H1 (cell line): ENCODE data around the gene MAP7D1. TPM values are rescaled to one million over a fixed set of nuclear protein-coding genes. Genes with fewer than 3 reads are reported as not detected.

Experiments
- CTCF ChIA-PET: fragments of 300-600 bp; sonication (Branson Sonifier 250); formaldehyde crosslinking; loops from one replicate; lab custom pipeline; 2021; ENCODE audit not compliant: partially characterized antibody; lab: Charles Lee
- POLR2A ChIA-PET: fragments of 300-600 bp; sonication (Branson Sonifier 250); formaldehyde crosslinking; loops from one replicate; lab custom pipeline; 2021; ENCODE audit warnings: inconsistent platforms; ENCODE audit not compliant: partially characterized antibody; lab: Charles Lee
- DNase-seq, 2 experiments: peaks; one replicate each; pipeline versions ENCODE4 v3.0.0 to v3.0.0-alpha.2; 2010 to 2022; ENCODE audit warnings: low spot score in 2 of 2, low read depth in 1 of 2, mixed read lengths in 1 of 2
- FAIRE-seq: peaks from 2 replicates; lab custom pipeline; 2011; peaks lifted over from hg19 to GRCh38; lab: Jason Lieb, UNC
- H2AFZ ChIP-seq: 2 replicates; pipeline ENCODE4 v1.8.1; 2012; ENCODE audit warnings: low read length, inconsistent platforms
- H2AK5ac ChIP-seq: 2 replicates; pipeline ENCODE4 v1.6.1; 2013; ENCODE audit warnings: low read depth, low read length
- H2BK120ac ChIP-seq: replicated peaks from 2 replicates; pipeline ENCODE3; 2013; ENCODE audit warnings: low read depth, low read length, inconsistent platforms
- H2BK12ac ChIP-seq: 2 replicates; pipeline ENCODE4 v1.6.1; 2013; ENCODE audit warnings: low read depth, low read length
- H2BK15ac ChIP-seq: 2 replicates; pipeline ENCODE4 v1.6.1; 2013; ENCODE audit warnings: low read length
- H2BK20ac ChIP-seq: 2 replicates; pipeline ENCODE4 v1.6.1; 2013; ENCODE audit warnings: low read length
- H2BK5ac ChIP-seq: 2 replicates; pipeline ENCODE4 v1.6.1; 2013; ENCODE audit warnings: low read depth, low read length
- H3K14ac ChIP-seq: 2 replicates; pipeline ENCODE4 v1.6.1; 2013; ENCODE audit warnings: inconsistent platforms; ENCODE audit not compliant: insufficient read length
- H3K18ac ChIP-seq: 2 replicates; pipeline ENCODE4 v1.6.1; 2013; ENCODE audit warnings: low read length; ENCODE audit errors: extremely low read depth
- H3K23ac ChIP-seq: 2 replicates; pipeline ENCODE4 v1.6.1; 2013; ENCODE audit warnings: inconsistent platforms; ENCODE audit not compliant: insufficient read length
- H3K23me2 ChIP-seq: 2 replicates; pipeline ENCODE4 v1.6.1; 2013; ENCODE audit warnings: low read depth, low read length
- H3K27ac ChIP-seq: 2 replicates; pipeline ENCODE4 v1.6.1; 2011; ENCODE audit warnings: low read depth, low read length, inconsistent platforms
- H3K27me3 ChIP-seq, 4 experiments: replicated peaks in 1 of 4; 1 replicate in 1 of 4; 2 replicates in 3 of 4; pipeline versions ENCODE4 v1.6.1 to v1.8.1; 2011 to 2013; ENCODE audit warnings: low read length in 3 of 4, mild to moderate bottlenecking in 3 of 4, inconsistent platforms in 2 of 4, mixed read lengths in 2 of 4, moderate library complexity in 1 of 4; ENCODE audit not compliant: control insufficient read depth in 3 of 4, insufficient read depth in 3 of 4; ENCODE audit errors: extremely low read depth in 1 of 4
- H3K36me3 ChIP-seq, 4 experiments: 2 replicates each; pipeline versions ENCODE4 v1.6.1 to v1.8.1; 2011 to 2013; ENCODE audit warnings: mild to moderate bottlenecking in 4 of 4, low read length in 3 of 4, moderate library complexity in 2 of 4, control low read depth in 1 of 4, inconsistent platforms in 1 of 4; ENCODE audit not compliant: insufficient read depth in 4 of 4, control insufficient read depth in 2 of 4
- H3K4ac ChIP-seq: replicated peaks from 2 replicates; pipeline ENCODE3; 2013; ENCODE audit warnings: low read length, low read depth, mixed read lengths, inconsistent platforms; ENCODE audit not compliant: insufficient read length
- H3K4me1 ChIP-seq, 4 experiments: replicated peaks in 1 of 4; 1 replicate in 1 of 4; 2 replicates in 3 of 4; pipeline versions ENCODE4 v1.6.1 to v1.8.1; 2011 to 2013; ENCODE audit warnings: low read length in 3 of 4, inconsistent platforms in 2 of 4, mixed read lengths in 1 of 4; ENCODE audit not compliant: insufficient read depth in 4 of 4, control insufficient read depth in 3 of 4
- H3K4me2 ChIP-seq, 2 experiments: 2 replicates each; pipeline versions ENCODE4 v1.6.1 to v1.8.1; 2011 to 2013; ENCODE audit warnings: low read depth in 2 of 2, low read length in 2 of 2, control low read depth in 1 of 2, inconsistent platforms in 1 of 2, mild to moderate bottlenecking in 1 of 2; ENCODE audit not compliant: insufficient read depth in 1 of 2
- H3K4me3 ChIP-seq, 4 experiments: fragments of 200-600, 300-600 bp in 1 of 4; sonication (generic), shearing (Covaris generic), sonication (Bioruptor Twin) in 1 of 4; 2 replicates each; pipeline versions ENCODE4 v1.5.1 to v1.8.1; 2011 to 2016; ENCODE audit warnings: low read length in 4 of 4, low read depth in 3 of 4, control low read depth in 2 of 4, inconsistent platforms in 2 of 4, mild to moderate bottlenecking in 2 of 4, mixed read lengths in 1 of 4, moderate library complexity in 1 of 4; ENCODE audit not compliant: insufficient read depth in 2 of 4; ENCODE audit errors: extremely low read depth in 1 of 4
- H3K56ac ChIP-seq: replicated peaks from 2 replicates; pipeline ENCODE3; 2013; ENCODE audit warnings: low read depth, mild to moderate bottlenecking, mixed read lengths, low read length, inconsistent platforms; ENCODE audit not compliant: insufficient read length
- H3K79me1 ChIP-seq: 2 replicates; pipeline ENCODE4 v1.6.1; 2013; ENCODE audit warnings: low read depth, low read length, control low read depth
- H3K79me2 ChIP-seq, 2 experiments: 2 replicates each; pipeline versions ENCODE4 v1.6.1 to v1.8.1; 2012 to 2013; ENCODE audit warnings: low read length in 2 of 2, mild to moderate bottlenecking in 2 of 2, inconsistent platforms in 1 of 2; ENCODE audit not compliant: insufficient read depth in 2 of 2, control insufficient read depth in 1 of 2
- H3K9ac ChIP-seq, 4 experiments: replicated peaks in 1 of 4; 1 replicate in 1 of 4; 2 replicates in 3 of 4; pipeline versions ENCODE4 v1.6.1 to v1.8.1; 2011 to 2013; ENCODE audit warnings: low read depth in 3 of 4, low read length in 3 of 4, control low read depth in 2 of 4, mild to moderate bottlenecking in 2 of 4, moderate library complexity in 2 of 4, inconsistent platforms in 1 of 4; ENCODE audit errors: extremely low read depth in 1 of 4
- H3K9me3 ChIP-seq, 2 experiments: 2 replicates each; pipeline versions ENCODE4 v1.6.1 to v1.8.1; 2012 to 2013; ENCODE audit warnings: mild to moderate bottlenecking in 2 of 2, moderate library complexity in 2 of 2, control low read depth in 1 of 2, inconsistent platforms in 1 of 2, low read depth in 1 of 2, low read length in 1 of 2, mixed read lengths in 1 of 2; ENCODE audit not compliant: insufficient read depth in 2 of 2
- H4K20me1 ChIP-seq, 2 experiments: replicated peaks in 1 of 2; 2 replicates each; pipeline versions ENCODE3 to v1.8.1; 2011 to 2013; ENCODE audit warnings: inconsistent platforms in 2 of 2, low read length in 2 of 2, mild to moderate bottlenecking in 1 of 2; ENCODE audit not compliant: insufficient read depth in 2 of 2, control insufficient read depth in 1 of 2
- H4K5ac ChIP-seq: 2 replicates; pipeline ENCODE4 v1.6.1; 2013; ENCODE audit warnings: low read length, low read depth, mixed read lengths, inconsistent platforms; ENCODE audit not compliant: insufficient read length
- H4K8ac ChIP-seq: 2 replicates; pipeline ENCODE4 v1.8.0; 2013; ENCODE audit warnings: mild to moderate bottlenecking, moderate library complexity, low read length, inconsistent platforms; ENCODE audit not compliant: insufficient read depth; ENCODE audit errors: extremely low read depth
- H4K91ac ChIP-seq: replicated peaks from 2 replicates; pipeline ENCODE3; 2013; ENCODE audit warnings: low read length, mixed read lengths, inconsistent platforms; ENCODE audit not compliant: insufficient read length
- SP2 ChIP-seq: IDR thresholded peaks from 2 replicates; pipeline ENCODE4 v1.6.1; 2012; ENCODE audit warnings: mild to moderate bottlenecking, low read length, inconsistent platforms
- YY1 ChIP-seq: IDR thresholded peaks from 2 replicates; pipeline ENCODE4 v1.6.1; 2011; ENCODE audit warnings: low read depth, mild to moderate bottlenecking, low read length
- WGBS, 2 experiments: shearing (Covaris generic) in 1 of 2; methylation state at CpG; one replicate each; pipeline versions ENCODE4 v1.1.6 to v1.1.7; 2013 to 2015; ENCODE audit warnings: low lambda C conversion rate in 2 of 2, mixed read lengths in 2 of 2, inconsistent platforms in 1 of 2, low coverage in 1 of 2, missing lambda C conversion rate in 1 of 2; ENCODE audit not compliant: insufficient replicate concordance in 2 of 2, insufficient coverage in 1 of 2, insufficient read length in 1 of 2; ENCODE audit errors: extremely low coverage in 1 of 2, missing lambda C conversion rate in 1 of 2; 5-methylcytosine and 5-hydroxymethylcytosine counted together
- polyA plus RNA-seq, 7 experiments: library from polyadenylated mRNA; depleted of rRNA in 3 of 7; stranded (reverse) in 5 of 7; unstranded in 2 of 7; fragments of >200 nt in 5 of 7; fragments of 200-250 nt in 2 of 7; gene quantifications; 1 replicate in 5 of 7; 2 replicates in 1 of 7; 4 replicates in 1 of 7; pipeline versions ENCODE4 v1.2.1 to v1.2.3, GENCODE V29; 2011 to 2013; ENCODE audit warnings: missing spikeins in 2 of 7, mixed read lengths in 2 of 7
- total RNA-seq: library from RNA; stranded (reverse); fragmentation: NEBNext Ultra II Directional; extraction: Animal tissue kit (Norgen Biotek cat#: 25700); gene quantifications from 2 replicates; pipeline ENCODE4 v1.2.1, GENCODE V29; 2021

Gene MAP7D1
- total and polyA plus RNA-seq, 2 of the 8 experiments (the other 6 are each of a cell fraction or from before 2014, with no cell fraction given): 18.2 to 52.4 TPM

- Histone ChIP-seq H2BK5ac (no peak overlapping the region), H3K9me3 (no peaks in the 10 kb centered on the region), H4K20me1 (no peaks in the 10 kb centered on the region), H3K23me2 (no peaks in the 10 kb centered on the region), H3K14ac (no peak overlapping the region), H3K27ac (no peak overlapping the region), H3K9ac (no peak overlapping the region), H3K56ac (no peak overlapping the region), H3K23ac (no peak overlapping the region), H3K27me3 (no peaks in the 10 kb centered on the region; a peak in 1 of 7 replicates), H3K79me1 (no peaks in the 10 kb centered on the region), H2AFZ (no peak overlapping the region), H3K4me1 (peaks cover 0 to 4% (median 0%) of the 10 kb centered on the region in 4 experiments; a peak in 1 of 7 replicates), H3K4ac (no peak overlapping the region), H4K8ac (no peak overlapping the region), H2BK15ac (no peak overlapping the region), H3K18ac (no peak overlapping the region), H4K91ac (no peak overlapping the region), H2BK20ac (no peak overlapping the region), H3K4me3 (no peak overlapping the region), H3K4me2 (no peak overlapping the region), H2AK5ac (no peak overlapping the region), H4K5ac (no peak overlapping the region), H3K79me2 (no peaks in the 10 kb centered on the region), H2BK12ac (no peak overlapping the region), H2BK120ac (no peak overlapping the region), H3K36me3 (no peaks in the 10 kb centered on the region)
- DNase-seq (no peak), FAIRE-seq (no peak)
- 92% methylated on average over 9 of the region's 9 CpGs; no CpG with 5 or more reads in 1 of the 2 experiments for WGBS, 2 experiments
- ChIA-PET CTCF (interaction anchor here (2.0 to 32.6 kb wide), 3 partner anchors 13 to 25 kb away, joined by 8 to 738 read pairs (median 74); no protein-coding TSS in a partner anchor), POLR2A (interaction anchor here (0.9 kb wide), 1 partner anchor 10 kb away, joined by 4 read pairs; no protein-coding TSS in a partner anchor)
- no peak for TF ChIP-seq YY1
- TF ChIP-seq SP2: no peak
These were observed 43.1 kb upstream of the MAP7D1 start for GRCh38 chr1:36112823-36113222.
